KMS-11 (cell line): ENCODE measurements around the gene MT1X.

Experiments used
- H2AFZ ChIP-seq: fragments of 200-600 bp; sonication (generic); 2 replicates; pipeline ENCODE4 v1.6.1; 2016; ENCODE audit warnings: antibody characterized with exemption, mixed run types, low read depth
- H3K27ac ChIP-seq: fragments of 200-600 bp; sonication (generic); 2 replicates; pipeline ENCODE4 v1.6.1; 2016; ENCODE audit warnings: mild to moderate bottlenecking, mixed run types
- H3K27me3 ChIP-seq: fragments of 200-600 bp; sonication (generic); 2 replicates; pipeline ENCODE4 v1.6.1; 2017; ENCODE audit warnings: mild to moderate bottlenecking, low read depth, mixed run types, moderate library complexity; ENCODE audit not compliant: insufficient read depth
- H3K36me3 ChIP-seq: fragments of 200-600 bp; sonication (generic); 2 replicates; pipeline ENCODE4 v1.6.1; 2017; ENCODE audit warnings: mild to moderate bottlenecking, mixed run types; ENCODE audit not compliant: insufficient read depth
- H3K4me1 ChIP-seq: fragments of 200-600 bp; sonication (generic); 2 replicates; pipeline ENCODE4 v1.6.1; 2016; ENCODE audit warnings: mild to moderate bottlenecking, low read depth, mixed run types; ENCODE audit not compliant: poor library complexity, severe bottlenecking
- H3K4me2 ChIP-seq: fragments of 200-600 bp; sonication (generic); 2 replicates; pipeline ENCODE4 v1.7.0; 2016; ENCODE audit warnings: mild to moderate bottlenecking, mixed run types
- H3K4me3 ChIP-seq: fragments of 200-600 bp; sonication (generic); IDR thresholded peaks from 2 replicates; pipeline ENCODE4 v1.6.1; 2017; ENCODE audit warnings: low read depth, low read length, mixed read lengths; ENCODE audit not compliant: insufficient read depth
- H3K79me2 ChIP-seq: fragments of 200-600 bp; sonication (generic); 2 replicates; pipeline ENCODE4 v1.6.1; 2016; ENCODE audit warnings: low read depth, mixed run types; ENCODE audit not compliant: insufficient read depth
- H3K9ac ChIP-seq: fragments of 200-600 bp; sonication (generic); 2 replicates; pipeline ENCODE4 v1.6.1; 2016; ENCODE audit warnings: mild to moderate bottlenecking, mixed run types
- H4K20me1 ChIP-seq: fragments of 200-600 bp; sonication (generic); 2 replicates; pipeline ENCODE4 v1.6.1; 2016; ENCODE audit warnings: mild to moderate bottlenecking, mixed run types; ENCODE audit not compliant: insufficient read depth
- TF ChIP-seq, protein P1 (sequence below): fragments of 200-600 bp; sonication (generic); conservative IDR thresholded peaks from 2 replicates; pipeline ENCODE4 v1.6.1; 2017; ENCODE audit warnings: low read depth, mild to moderate bottlenecking, antibody characterized with exemption, low read length, moderate library complexity, mixed read lengths

MT1X gene

DNA sequence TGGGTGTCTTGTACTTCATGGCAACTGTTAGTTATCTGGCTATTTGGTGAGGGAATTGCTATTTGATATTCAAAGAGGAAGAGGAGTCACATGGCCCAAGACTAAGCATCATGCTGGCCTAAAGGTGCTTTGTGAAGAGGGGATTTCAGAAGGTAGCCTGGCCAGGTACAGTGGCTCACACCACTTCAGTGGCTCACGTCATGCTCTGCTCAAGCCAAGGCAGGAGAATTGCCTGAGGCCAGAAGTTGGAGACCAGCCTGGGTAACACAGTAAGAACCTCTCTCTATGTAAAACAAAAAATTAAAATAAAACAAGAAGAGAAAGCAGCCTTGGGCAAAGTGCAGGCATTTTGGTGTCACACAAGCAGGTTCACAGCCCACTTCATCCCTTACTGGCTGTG is 37.0 kb upstream of the MT1X start:
- Histone ChIP-seq H3K4me1 (peaks cover 7% of the 10 kb centered on the region), H3K4me3 (no peak overlapping the region), H4K20me1 (no peaks in the 10 kb centered on the region), H3K79me2 (no peaks in the 10 kb centered on the region), H3K9ac (no peak overlapping the region), H3K27ac (no peak overlapping the region), H3K27me3 (no peaks in the 10 kb centered on the region), H2AFZ (no peak overlapping the region), H3K4me2 (no peak overlapping the region), H3K36me3 (no peaks in the 10 kb centered on the region)
- TF ChIP-seq, protein P1, sequence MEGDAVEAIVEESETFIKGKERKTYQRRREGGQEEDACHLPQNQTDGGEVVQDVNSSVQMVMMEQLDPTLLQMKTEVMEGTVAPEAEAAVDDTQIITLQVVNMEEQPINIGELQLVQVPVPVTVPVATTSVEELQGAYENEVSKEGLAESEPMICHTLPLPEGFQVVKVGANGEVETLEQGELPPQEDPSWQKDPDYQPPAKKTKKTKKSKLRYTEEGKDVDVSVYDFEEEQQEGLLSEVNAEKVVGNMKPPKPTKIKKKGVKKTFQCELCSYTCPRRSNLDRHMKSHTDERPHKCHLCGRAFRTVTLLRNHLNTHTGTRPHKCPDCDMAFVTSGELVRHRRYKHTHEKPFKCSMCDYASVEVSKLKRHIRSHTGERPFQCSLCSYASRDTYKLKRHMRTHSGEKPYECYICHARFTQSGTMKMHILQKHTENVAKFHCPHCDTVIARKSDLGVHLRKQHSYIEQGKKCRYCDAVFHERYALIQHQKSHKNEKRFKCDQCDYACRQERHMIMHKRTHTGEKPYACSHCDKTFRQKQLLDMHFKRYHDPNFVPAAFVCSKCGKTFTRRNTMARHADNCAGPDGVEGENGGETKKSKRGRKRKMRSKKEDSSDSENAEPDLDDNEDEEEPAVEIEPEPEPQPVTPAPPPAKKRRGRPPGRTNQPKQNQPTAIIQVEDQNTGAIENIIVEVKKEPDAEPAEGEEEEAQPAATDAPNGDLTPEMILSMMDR, result no peak

DNA sequence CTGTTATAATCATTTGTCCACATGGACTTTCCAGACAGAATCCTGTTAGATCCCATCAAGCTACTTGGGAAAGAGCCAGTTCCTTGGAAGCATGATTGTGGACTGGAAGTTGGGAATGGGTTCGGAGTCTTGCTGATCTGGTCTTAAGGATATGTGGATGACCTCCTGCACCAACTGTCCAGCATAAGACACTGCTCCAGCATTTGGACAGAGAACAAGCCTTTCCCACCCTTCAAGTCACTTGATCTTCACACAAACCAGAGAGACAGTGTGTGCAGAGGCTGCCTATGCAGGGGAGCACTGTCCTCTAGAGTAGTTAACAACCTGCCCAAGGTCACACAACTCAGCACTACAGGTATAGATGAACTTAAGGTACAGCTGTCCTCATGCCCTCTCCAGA is 36.4 kb upstream of the MT1X start:
- no peak overlapping the region for H3K27ac ChIP-seq
- no peak overlapping the region for H3K9ac ChIP-seq
- no peak overlapping the region for H3K4me2 ChIP-seq
- no peaks in the 10 kb centered on the region for H4K20me1 ChIP-seq
- H3K79me2 ChIP-seq, result no peaks in the 10 kb centered on the region
- H3K27me3 ChIP-seq, result no peaks in the 10 kb centered on the region
- no peak overlapping the region for H2AFZ ChIP-seq
- H3K36me3 ChIP-seq, result no peaks in the 10 kb centered on the region
- no peak overlapping the region for H3K4me3 ChIP-seq
- H3K4me1 ChIP-seq, result peaks cover 7% of the 10 kb centered on the region
- TF ChIP-seq, protein P1, result no peak

DNA sequence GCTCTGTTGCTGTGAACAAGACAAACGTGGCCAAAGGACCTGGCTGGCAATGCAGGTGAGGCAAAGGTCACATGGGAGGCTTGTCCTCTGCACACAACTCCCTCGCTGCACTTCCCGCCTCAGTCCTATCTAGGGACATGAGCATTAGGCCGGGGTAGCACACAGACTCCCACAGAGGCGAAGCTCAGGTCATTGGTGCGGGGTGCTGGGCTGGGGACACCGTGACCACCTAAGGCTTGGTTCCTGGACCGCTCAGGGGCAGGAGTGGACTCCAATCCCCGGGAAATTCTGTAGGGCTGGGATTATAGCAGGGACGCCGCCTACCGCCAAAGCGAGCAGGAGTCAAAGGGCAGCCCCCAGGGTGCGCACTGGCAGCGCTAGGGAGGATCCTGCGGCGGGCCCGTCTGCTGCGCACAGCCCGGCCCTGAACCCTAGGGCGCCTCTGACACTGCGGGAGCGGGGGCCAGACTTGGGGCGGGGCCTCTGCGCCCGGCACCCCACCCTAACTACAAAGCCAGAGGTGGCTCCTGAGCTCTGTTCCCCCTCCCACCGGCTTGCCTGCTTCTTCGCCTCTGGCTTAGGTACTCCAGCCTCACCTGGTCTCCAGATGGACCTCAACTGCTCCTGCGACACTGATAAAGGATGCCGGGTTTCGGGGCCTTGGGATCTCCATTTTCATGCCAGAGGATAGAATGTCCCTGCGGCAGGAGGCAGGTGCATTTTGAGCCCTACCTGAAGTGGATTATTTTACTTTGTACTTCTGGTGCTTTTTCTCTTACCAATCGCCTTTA is 34.4 kb upstream of the MT1X start:
- Histone ChIP-seq H3K9ac (no peak overlapping the region), H3K27ac (no peak overlapping the region), H2AFZ (no peak overlapping the region), H3K27me3 (no peaks in the 10 kb centered on the region), H3K79me2 (no peaks in the 10 kb centered on the region), H3K4me1 (peaks cover 7% of the 10 kb centered on the region), H3K36me3 (no peaks in the 10 kb centered on the region), H3K4me2 (no peak overlapping the region), H4K20me1 (no peaks in the 10 kb centered on the region), H3K4me3 (no peak overlapping the region)
- TF ChIP-seq, protein P1, result no peak

DNA sequence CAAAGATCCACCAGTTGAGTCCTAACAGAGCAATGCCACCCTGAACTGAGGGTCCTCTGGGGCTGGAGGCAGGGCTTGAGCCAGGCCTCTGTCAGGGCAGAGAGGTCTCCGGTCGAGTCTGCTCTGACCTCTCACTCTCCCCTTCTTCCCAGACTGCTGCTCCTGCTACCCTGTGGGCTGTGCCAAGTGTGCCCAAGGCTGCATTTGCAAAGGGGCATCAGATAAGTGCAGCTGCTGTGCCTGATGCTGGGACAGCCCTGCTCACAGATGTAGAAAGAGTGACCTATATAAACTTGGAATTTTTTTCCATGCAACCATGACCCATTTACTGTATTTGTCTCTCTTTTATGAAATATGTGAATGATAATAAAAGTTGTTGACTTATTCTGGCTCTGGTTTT is 33.0 kb upstream of the MT1X start:
- H4K20me1 ChIP-seq, result no peaks in the 10 kb centered on the region
- H3K4me2 ChIP-seq, result no peak overlapping the region
- no peak overlapping the region for H2AFZ ChIP-seq
- no peak overlapping the region for H3K9ac ChIP-seq
- no peaks in the 10 kb centered on the region for H3K36me3 ChIP-seq
- TF ChIP-seq, protein P1, result no peak
- H3K4me3 ChIP-seq, result no peak overlapping the region
- no peaks in the 10 kb centered on the region for H3K27me3 ChIP-seq
- no peaks in the 10 kb centered on the region for H3K79me2 ChIP-seq
- H3K27ac ChIP-seq, result no peak overlapping the region
- no peaks in the 10 kb centered on the region for H3K4me1 ChIP-seq
